Coronary artery (tissue), 2 donors: ENCODE measurements around the gene CCDC154.

Experiments
- DNase-seq: peaks from one replicate; pipeline ENCODE4 v3.0.0-alpha.2; 2017; ENCODE audit warnings: low spot score
- H3K27ac ChIP-seq, 2 donors: fragments of 200-600 bp; sonication (generic); one replicate each; pipeline ENCODE4 v1.5.1; 2016 to 2019
- H3K4me3 ChIP-seq: fragments of 200-600 bp; sonication (generic); 2 replicates; pipeline ENCODE4 v1.5.1; 2016; ENCODE audit warnings: mild to moderate bottlenecking, moderate library complexity
- TF ChIP-seq, protein P1 (sequence below): fragments of 200-600 bp; sonication (generic); IDR thresholded peaks from one replicate; pipeline ENCODE4 v1.5.1; 2019; ENCODE audit warnings: antibody characterized with exemption

CCDC154 gene

DNA sequence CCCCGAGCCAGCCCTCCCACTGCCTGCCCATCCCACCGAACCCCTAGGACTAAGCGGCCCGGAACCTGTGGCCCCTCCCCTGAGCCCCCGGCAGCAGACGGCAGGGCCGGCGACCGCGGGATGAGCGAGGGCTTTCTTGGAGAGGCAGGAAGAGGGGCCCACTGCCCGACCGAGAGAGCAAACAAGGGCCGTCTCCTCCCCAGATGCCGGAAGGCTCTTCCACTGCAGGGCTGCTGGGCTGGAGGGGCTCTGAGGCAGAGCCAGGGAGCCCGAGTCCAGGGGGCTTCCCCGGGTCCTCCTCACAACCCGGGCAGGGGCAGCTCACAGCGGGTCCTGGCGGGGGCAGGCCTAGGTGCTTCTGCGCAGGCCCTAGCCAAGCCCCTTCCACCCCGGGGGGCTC is 10.6 kb downstream of the CCDC154 start:
- Histone ChIP-seq H3K27ac (no peak overlapping the region), H3K4me3 (no peak overlapping the region)
- no peak for DNase-seq
- TF ChIP-seq, protein P1, sequence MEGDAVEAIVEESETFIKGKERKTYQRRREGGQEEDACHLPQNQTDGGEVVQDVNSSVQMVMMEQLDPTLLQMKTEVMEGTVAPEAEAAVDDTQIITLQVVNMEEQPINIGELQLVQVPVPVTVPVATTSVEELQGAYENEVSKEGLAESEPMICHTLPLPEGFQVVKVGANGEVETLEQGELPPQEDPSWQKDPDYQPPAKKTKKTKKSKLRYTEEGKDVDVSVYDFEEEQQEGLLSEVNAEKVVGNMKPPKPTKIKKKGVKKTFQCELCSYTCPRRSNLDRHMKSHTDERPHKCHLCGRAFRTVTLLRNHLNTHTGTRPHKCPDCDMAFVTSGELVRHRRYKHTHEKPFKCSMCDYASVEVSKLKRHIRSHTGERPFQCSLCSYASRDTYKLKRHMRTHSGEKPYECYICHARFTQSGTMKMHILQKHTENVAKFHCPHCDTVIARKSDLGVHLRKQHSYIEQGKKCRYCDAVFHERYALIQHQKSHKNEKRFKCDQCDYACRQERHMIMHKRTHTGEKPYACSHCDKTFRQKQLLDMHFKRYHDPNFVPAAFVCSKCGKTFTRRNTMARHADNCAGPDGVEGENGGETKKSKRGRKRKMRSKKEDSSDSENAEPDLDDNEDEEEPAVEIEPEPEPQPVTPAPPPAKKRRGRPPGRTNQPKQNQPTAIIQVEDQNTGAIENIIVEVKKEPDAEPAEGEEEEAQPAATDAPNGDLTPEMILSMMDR: no peak

DNA sequence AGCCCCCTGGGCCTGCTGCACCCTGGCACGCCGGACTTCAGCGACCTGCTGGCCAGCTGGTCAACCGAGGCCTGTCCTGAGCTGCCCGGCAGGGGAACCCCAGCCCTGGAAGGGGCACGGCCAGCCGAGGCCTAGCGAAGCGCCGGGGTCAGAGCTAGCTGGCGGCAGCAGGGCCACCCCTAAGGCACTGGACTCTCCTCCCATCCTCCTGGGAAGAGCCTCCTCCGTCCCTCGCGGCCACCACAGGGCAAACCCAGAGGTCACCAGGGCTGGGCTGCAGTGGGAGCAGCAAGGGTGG is 11.1 kb downstream of the CCDC154 start:
- Histone ChIP-seq H3K4me3 (no peak overlapping the region), H3K27ac (no peak overlapping the region)
- DNase-seq: no peak
- TF ChIP-seq, protein P1: no peak

DNA sequence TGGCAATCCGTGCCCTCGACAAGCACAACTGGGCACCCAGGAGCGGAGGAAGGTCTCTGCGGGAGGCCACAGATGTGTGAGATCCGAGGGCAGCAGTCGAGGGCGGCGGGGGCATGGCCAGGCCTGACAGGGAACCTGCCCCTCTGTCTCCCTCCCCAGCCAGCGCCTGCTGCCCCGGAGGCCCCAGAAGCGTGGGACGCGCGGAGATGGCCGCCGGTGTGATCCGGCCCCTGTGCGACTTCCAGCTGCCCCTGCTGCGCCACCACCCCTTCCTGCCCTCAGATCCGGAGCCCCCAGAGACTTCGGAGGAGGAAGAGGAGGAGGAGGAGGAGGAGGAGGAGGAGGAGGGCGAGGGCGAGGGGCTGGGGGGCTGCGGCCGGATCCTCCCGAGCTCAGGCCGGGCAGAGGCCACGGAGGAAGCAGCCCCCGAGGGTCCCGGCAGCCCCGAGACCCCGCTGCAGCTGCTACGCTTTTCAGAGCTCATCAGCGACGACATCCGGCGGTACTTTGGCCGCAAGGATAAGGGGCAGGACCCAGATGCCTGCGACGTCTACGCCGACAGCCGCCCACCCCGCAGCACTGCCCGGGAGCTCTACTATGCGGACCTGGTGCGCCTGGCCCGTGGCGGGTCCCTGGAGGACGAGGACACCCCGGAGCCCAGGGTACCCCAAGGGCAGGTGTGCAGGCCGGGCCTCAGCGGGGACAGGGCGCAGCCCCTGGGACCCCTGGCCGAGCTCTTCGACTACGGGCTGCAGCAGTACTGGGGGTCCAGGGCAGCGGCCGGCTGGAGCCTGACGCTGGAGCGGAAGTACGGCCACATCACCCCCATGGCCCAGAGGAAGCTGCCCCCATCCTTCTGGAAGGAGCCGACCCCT is 11.7 kb downstream of the CCDC154 start:
- TF ChIP-seq, protein P1: no peak
- H3K4me3 ChIP-seq: no peak overlapping the region
- no peak overlapping the region for H3K27ac ChIP-seq
- no peak for DNase-seq

DNA sequence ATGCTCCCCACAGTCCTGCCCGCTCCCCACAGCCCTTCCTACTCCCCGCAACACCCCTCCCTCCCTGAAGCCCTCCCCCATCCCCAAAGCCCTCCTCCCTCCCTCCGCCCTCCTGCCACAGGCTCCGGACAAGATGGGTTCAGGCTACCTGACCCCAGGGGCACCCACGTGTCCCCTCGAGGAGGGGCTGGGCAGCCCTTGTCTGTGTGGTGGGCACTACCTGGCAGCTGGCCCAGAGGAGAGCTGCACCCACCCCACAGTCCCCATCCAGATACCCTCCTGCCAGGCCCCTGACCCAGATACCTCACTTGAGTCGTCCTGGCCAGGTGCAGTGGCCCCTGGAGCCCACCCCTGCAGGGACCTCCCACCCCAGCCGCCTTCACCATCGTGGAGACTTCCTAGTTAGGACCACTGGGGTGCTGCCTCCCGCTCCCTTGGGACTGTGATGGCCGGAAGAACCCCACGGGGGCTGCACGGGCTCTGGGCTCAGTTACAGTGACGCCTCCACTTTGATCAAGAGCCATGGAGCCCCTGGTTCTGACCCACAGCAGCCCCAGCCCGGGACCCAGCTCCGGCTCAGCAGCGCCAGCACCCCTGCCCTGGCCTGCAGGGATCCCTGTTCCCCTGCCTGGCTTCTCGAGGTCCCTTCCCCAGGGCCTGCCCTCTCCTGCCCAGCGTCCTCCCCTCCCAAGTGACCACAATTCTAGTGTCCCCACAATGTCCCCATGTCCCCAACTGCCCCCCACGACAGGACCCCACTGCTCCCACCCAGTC is 12.7 kb downstream of the CCDC154 start:
- DNase-seq: no peak
- TF ChIP-seq, protein P1: no peak
- Histone ChIP-seq H3K4me3 (no peak overlapping the region), H3K27ac (no peak overlapping the region)

DNA sequence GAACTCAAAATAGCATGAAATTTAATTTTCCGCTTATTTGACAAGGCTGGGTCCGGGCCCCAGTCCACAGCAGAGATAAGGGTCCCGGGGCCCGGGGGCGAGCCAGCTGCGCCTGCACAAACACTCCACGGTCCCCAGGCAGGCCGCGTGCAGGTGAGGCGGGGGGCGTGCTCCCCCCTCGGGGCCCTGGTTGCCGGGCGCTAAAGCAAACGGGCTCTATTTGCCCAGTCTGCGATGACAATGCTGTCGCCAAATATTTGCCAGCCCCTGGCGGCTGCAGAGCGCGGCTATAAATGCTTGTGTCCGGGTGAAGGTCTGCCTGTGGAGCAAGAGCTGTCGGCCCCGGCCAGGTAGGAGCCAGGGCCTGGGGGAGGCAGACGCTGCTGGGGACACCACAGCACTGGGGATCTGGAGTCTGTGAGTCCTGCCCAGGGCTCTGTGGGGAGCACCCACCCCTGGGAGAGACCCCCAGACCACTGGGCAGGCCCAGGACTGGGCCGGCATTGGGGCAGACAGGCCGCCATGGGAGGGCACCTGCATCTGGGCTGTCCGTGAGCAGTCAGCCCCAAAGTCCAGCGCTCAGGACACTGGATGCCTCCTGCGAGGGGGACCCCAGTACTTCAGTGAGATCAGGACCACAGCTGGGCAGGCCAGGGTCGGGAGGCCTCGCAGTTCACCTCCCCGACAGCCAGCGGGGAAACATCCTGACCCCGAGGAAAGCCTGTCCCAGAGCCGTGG is 13.4 kb downstream of the CCDC154 start, which contains the start of gene PERCC1:
TSS of gene PERCC1 (plus strand) at position 320 of the 738 bp plus-strand sequence. CDS start 1,516 bp downstream, outside the sequence.
- Histone ChIP-seq H3K27ac (no peak within 1 kb of the TSS), H3K4me3 (no peak within 1 kb of the TSS)
- DNase-seq: no peak
- TF ChIP-seq, protein P1: no peak

DNA sequence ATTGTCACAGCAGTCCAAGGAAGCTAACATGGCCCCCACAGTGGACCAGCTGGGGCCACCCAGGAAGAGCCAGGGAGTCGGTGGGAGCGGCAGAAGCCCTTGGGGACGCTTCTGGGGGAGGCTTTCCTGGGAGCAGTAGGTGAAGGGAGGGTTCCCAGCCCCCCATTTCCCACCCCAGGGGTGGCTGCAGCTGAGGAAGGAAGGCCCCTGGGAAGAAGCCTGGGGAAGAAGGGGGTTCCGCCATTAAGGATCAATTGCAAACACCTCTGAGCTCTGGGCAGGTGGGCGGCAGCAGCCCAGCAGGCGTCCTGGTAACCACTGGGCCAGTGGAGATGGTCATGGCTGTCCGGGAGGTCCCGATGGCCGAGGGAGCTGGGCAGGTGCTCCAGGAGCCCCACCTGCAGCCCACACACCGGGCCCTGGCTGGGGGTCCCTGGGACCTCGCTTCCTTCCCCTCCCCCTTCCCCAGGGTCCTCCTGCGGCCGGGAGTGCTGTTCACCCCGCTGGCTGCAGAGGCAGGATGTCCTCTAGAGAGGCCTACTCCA is 14.1 kb downstream of the CCDC154 start:
- TF ChIP-seq, protein P1: no peak
- Histone ChIP-seq H3K27ac (no peak overlapping the region), H3K4me3 (no peak overlapping the region)
- no peak for DNase-seq
